Measurements from ENCODE around the gene MROH2A.

The MROH2A gene

GRCh38 chr2:233801357-233802131 is 23.4 kb downstream of the MROH2A start:
- DNase-seq = no peak

GRCh38 chr2:233802132-233802815 is 24.1 kb downstream of the MROH2A start:
- no peak for DNase-seq

GRCh38 chr2:233803292-233803911 is 25.3 kb downstream of the MROH2A start:
- no peak for DNase-seq

- DNase-seq = no peak
Measured at GRCh38 chr2:233803994-233804393, 25.9 kb downstream of the MROH2A start.

GRCh38 chr2:233807215-233807865 is 29.2 kb downstream of the MROH2A start:
- no peak for DNase-seq

- DNase-seq = no peak
Measured at GRCh38 chr2:233807966-233808935, 30.1 kb downstream of the MROH2A start.

GRCh38 chr2:233810385-233810784 is 32.3 kb downstream of the MROH2A start:
- no peak for DNase-seq

- DNase-seq = no peak
Measured at GRCh38 chr2:233811087-233811486, 33.0 kb downstream of the MROH2A start.

GRCh38 chr2:233811732-233812131 is 33.6 kb downstream of the MROH2A start:
- DNase-seq = no peak

GRCh38 chr2:233813236-233814055 is 35.3 kb downstream of the MROH2A start:
- no peak for DNase-seq

GRCh38 chr2:233814056-233814835 is 36.1 kb downstream of the MROH2A start:
- DNase-seq = no peak

- no peak for DNase-seq
Measured at GRCh38 chr2:233815861-233816260, 37.7 kb downstream of the MROH2A start.

- no peak for DNase-seq
Measured at GRCh38 chr2:233816334-233816733, 38.2 kb downstream of the MROH2A start.

- DNase-seq = no peak
Measured at GRCh38 chr2:233816771-233817170, 38.6 kb downstream of the MROH2A start.

- DNase-seq = no peak
Measured at GRCh38 chr2:233817361-233817911, 39.3 kb downstream of the MROH2A start.

- DNase-seq = no peak
Measured at GRCh38 chr2:233817995-233818638, 40.0 kb downstream of the MROH2A start.

GRCh38 chr2:233818639-233819621 is 40.8 kb downstream of the MROH2A start:
- no peak for DNase-seq

All from NCI-H1436 treated with DMSO at 0.1 percent for 48 hours (cell line).